Activated T-helper 17 cell treated with anti-CD3 and anti-CD28 coated beads, Interleukin-2, amount 50 U/mL, for 72 hours (primary cell): ENCODE data around the gene SUPT20HL2. TPM values are rescaled to one million over a fixed set of nuclear protein-coding genes. Genes with fewer than 3 reads are reported as not detected.

Experiments
- ATAC-seq: fragments of 150-1000 bp; cut with Tn5 transposase; replicated peaks from 2 replicates; pipeline ENCODE4 v1.10.0; 2021; ENCODE audit warnings: mild to moderate bottlenecking, moderate library complexity
- H3K27ac Mint-ChIP-seq: one replicate; pipeline ENCODE4 v1.8.0; 2022; ENCODE audit warnings: mixed read lengths
- H3K27me3 Mint-ChIP-seq: one replicate; pipeline ENCODE4 v1.8.0; 2022; ENCODE audit warnings: mixed read lengths
- H3K36me3 Mint-ChIP-seq: one replicate; pipeline ENCODE4 v1.8.0; 2022; ENCODE audit warnings: low read depth, mild to moderate bottlenecking, mixed read lengths
- H3K4me1 Mint-ChIP-seq: one replicate; pipeline ENCODE4 v1.8.0; 2022; ENCODE audit warnings: mixed read lengths
- H3K4me3 Mint-ChIP-seq: one replicate; pipeline ENCODE4 v1.8.0; 2022; ENCODE audit warnings: mild to moderate bottlenecking, mixed read lengths
- H3K9me3 Mint-ChIP-seq: one replicate; pipeline ENCODE4 v1.8.0; 2022; ENCODE audit warnings: mixed read lengths
- total RNA-seq, 2 donors: library from RNA; stranded (reverse); gene quantifications; one replicate each; pipeline ENCODE4 v1.2.3, GENCODE V29; 2022

The SUPT20HL2 gene
- total RNA-seq, 2 donors from 2014 or later, result not detected

DNA sequence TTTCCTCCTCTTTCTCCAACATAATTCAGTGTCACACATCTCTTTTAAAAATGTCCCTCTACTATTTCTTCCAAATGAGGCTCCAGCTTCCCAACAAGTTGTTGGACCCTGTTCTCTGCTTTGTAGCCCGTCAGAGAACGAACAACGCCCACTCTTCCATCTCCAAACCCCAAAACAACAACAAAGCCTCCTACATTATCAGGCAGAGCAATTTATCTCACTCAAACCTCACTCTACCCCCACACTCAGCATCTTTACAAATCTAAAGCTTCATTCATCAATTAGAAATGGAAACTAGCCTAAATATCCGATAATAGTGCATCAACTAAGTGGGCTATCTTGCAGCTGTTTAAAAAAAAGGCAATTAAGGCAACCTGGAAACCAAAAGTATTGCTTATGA is 20.5 kb downstream of the SUPT20HL2 start:
- no peak for ATAC-seq
- no peaks in the 10 kb centered on the region for H3K9me3 Mint-ChIP-seq

DNA sequence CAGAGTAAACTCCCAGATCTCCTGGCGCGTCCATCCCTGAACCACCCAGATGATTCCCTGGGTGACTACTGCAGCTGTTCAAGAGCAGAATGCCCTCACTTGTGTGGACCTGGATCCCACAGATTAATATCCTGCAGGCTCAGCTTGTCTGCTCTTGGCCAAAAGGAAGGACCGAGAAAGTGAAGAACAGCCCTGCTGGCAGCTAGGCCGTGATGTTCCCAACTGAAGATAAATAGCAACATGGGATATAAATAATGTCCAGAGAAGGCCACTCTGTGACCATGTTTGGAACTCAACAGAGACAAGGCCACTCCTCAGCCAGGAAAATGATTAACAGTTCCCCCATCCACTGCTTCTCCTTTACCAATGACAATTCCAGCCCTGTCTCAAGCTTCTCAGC is 21.5 kb downstream of the SUPT20HL2 start:
- Mint-ChIP-seq H3K27me3 (peaks cover 3% of the 10 kb centered on the region), H3K27ac (no peak overlapping the region), H3K9me3 (no peaks in the 10 kb centered on the region), H3K36me3 (no peaks in the 10 kb centered on the region), H3K4me1 (no peaks in the 10 kb centered on the region), H3K4me3 (no peak overlapping the region)
- no peak for ATAC-seq

More for the DNA sequence above, 20.5 kb downstream of the SUPT20HL2 start:
- Mint-ChIP-seq H3K27ac (no peak overlapping the region), H3K4me1 (no peaks in the 10 kb centered on the region), H3K4me3 (no peak overlapping the region), H3K36me3 (no peaks in the 10 kb centered on the region), H3K27me3 (peaks cover 3% of the 10 kb centered on the region)

DNA sequence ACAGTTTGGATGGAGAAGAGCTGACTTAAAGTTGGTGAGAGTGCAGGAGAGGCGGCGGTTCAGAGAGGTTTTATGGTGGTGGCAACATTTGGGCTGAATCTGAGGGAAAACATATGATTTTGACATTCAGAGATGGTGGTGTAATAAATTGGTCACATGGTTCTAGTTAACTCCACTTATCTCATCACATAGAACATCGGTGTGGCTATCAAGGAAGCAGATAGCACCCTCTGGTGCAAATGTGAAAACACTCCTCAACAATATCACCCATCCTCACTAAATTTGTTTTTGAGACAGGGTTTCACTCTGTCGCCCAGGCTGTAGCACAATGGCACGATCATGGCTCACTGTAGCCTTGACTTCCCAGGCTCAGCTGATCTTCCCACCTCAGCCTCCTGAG is 28.8 kb downstream of the SUPT20HL2 start:
- H3K9me3 Mint-ChIP-seq, result no peaks in the 10 kb centered on the region
- H3K4me3 Mint-ChIP-seq, result no peak overlapping the region
- H3K27ac Mint-ChIP-seq, result no peak overlapping the region
- no peaks in the 10 kb centered on the region for H3K36me3 Mint-ChIP-seq
- no peaks in the 10 kb centered on the region for H3K4me1 Mint-ChIP-seq
- peaks cover 12% of the 10 kb centered on the region for H3K27me3 Mint-ChIP-seq
- no peak for ATAC-seq

DNA sequence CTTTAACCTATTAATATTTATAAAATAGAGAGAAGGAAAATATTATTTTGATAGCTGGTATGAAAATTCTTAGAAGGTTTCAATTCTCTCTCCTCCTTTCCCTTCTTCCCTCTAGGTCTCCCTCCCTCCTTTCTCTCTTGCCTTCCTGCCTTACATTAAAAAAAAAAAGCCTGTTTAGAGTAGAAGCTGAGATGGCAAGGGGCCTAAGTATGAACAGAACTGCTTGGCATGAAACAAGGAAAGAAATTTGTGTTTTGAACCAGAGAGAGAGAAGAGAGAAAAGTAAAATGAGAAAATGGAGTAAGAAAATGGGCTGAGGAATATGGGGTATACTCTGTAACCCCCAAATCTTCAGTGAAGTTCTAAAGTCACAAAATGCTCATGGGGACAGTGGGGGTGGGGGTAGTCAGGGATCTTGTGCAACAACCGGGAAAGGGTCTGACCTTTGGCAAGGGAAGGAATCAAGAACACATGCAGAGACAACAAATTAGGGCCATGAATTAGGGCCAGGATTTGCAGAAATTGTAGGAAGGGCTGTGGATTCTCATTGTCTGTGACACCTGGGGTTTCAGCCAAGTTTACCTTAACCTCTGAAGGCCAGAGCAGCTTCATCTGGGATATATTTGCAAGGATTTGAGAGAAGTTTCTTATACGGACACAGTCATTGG is 30.6 kb downstream of the SUPT20HL2 start:
- H3K9me3 Mint-ChIP-seq, result no peaks in the 10 kb centered on the region
- ATAC-seq, result no peak
- peaks cover 14% of the 10 kb centered on the region for H3K27me3 Mint-ChIP-seq
- no peak overlapping the region for H3K27ac Mint-ChIP-seq
- no peak overlapping the region for H3K4me3 Mint-ChIP-seq
- H3K4me1 Mint-ChIP-seq, result no peaks in the 10 kb centered on the region
- no peaks in the 10 kb centered on the region for H3K36me3 Mint-ChIP-seq

DNA sequence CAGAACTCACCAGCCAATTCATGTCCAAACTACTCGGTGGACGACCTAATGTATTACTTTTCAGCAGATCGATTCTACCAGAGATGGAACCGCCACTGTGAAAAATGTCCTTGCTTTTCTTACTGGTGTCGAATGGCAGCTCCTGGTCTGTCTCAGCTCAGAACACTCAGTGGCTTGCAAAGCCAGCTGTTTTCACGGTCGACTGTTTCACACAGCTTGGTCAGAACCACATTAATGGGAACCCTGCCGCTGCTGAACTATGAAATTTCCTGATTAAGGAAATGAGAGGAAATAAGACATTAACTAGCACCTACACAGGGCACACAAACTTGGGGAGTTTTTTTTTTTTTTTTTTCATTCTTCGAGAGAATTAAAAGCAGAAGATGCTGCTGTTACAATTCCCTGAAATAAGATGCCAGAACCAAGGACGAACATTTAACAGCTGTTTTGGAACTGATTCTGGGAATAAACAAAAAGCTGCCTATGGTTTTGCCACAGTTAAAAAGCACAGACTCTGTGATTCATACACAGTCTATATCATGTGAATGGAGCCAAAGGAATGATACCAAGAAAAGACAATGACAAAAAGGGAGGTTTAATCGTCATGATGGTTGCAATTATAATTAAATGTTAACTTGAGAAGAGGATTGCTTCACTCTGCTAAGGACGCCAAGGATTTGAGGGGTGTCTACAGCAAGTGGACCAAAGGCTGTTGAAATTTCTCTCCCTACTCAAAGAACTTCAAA is 31.3 kb downstream of the SUPT20HL2 start:
- ATAC-seq, result no peak
- no peak overlapping the region for H3K4me3 Mint-ChIP-seq
- H3K4me1 Mint-ChIP-seq, result no peaks in the 10 kb centered on the region
- no peaks in the 10 kb centered on the region for H3K36me3 Mint-ChIP-seq
- no peaks in the 10 kb centered on the region for H3K9me3 Mint-ChIP-seq
- no peak overlapping the region for H3K27ac Mint-ChIP-seq
- H3K27me3 Mint-ChIP-seq, result peaks cover 14% of the 10 kb centered on the region

DNA sequence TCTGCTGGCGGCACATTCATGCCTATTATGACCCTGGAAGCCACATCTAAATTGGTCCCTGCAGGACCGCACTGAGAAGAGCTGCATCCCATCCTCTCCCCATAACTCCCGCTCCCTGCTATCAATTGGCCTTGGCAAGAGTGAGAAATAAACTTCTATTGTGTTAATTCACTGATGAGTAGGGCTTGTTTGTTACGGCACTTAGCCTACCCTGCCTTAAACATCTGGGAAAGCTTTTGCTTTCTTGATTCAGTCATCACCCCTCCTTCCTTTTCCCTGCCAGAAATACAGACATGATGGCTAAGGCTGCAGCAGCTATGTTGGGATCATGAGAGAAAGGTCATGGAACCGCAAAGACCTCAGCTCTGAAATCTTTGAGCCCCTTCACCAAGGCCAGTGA is 36.5 kb downstream of the SUPT20HL2 start:
- no peak overlapping the region for H3K27ac Mint-ChIP-seq

DNA sequence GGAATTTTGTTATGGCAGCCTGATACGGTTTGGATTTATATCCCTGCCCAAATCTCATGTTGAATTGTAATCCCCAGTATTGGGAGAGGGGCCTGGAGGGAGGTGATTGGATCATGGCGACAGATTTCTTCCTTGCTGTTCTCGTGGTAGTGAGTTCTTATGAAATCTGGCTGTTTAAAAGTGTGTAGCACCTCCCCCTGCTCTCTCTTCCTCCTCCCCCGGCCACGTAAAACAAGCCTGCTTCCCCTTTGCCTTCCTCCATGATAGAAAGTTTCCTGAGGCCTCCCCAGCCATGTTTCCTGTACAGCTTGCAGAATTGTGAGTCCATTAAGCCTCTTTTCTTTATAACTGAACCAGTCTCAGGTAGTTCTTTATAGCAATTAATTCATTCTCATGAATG is 37.9 kb downstream of the SUPT20HL2 start:
- H3K9me3 Mint-ChIP-seq, result no peaks in the 10 kb centered on the region
- H3K27me3 Mint-ChIP-seq, result peaks cover 7% of the 10 kb centered on the region
- H3K4me3 Mint-ChIP-seq, result no peak overlapping the region
- no peaks in the 10 kb centered on the region for H3K36me3 Mint-ChIP-seq
- no peak overlapping the region for H3K27ac Mint-ChIP-seq
- no peaks in the 10 kb centered on the region for H3K4me1 Mint-ChIP-seq
- ATAC-seq, result no peak

More for the DNA sequence above, 36.5 kb downstream of the SUPT20HL2 start:
- Mint-ChIP-seq H3K4me3 (no peak overlapping the region), H3K4me1 (no peaks in the 10 kb centered on the region), H3K36me3 (no peaks in the 10 kb centered on the region), H3K27me3 (peaks cover 7% of the 10 kb centered on the region), H3K9me3 (no peaks in the 10 kb centered on the region)
- no peak for ATAC-seq

DNA sequence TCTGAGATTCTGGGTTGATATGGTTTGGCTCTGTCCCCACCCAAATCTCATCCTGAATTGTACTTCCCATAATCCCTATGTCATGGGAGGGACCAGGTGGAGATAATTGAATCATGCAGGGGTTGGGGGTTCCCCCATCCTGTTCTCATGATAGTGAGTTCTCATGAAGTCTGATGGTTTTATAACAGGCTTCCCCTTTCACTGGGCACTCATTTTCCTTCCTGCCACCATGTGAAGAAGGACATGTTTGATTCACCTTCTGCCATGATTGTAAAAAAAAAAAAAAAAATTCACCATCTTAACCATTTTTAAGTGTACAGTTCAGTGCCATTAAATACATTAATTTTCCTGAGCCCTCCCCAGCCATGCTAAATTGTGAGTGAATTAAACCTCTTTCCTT is 42.6 kb downstream of the SUPT20HL2 start:
- Mint-ChIP-seq H3K4me3 (no peak overlapping the region), H3K4me1 (no peaks in the 10 kb centered on the region), H3K27ac (no peak overlapping the region), H3K9me3 (no peaks in the 10 kb centered on the region), H3K27me3 (no peaks in the 10 kb centered on the region), H3K36me3 (no peaks in the 10 kb centered on the region)
- ATAC-seq, result no peak

DNA sequence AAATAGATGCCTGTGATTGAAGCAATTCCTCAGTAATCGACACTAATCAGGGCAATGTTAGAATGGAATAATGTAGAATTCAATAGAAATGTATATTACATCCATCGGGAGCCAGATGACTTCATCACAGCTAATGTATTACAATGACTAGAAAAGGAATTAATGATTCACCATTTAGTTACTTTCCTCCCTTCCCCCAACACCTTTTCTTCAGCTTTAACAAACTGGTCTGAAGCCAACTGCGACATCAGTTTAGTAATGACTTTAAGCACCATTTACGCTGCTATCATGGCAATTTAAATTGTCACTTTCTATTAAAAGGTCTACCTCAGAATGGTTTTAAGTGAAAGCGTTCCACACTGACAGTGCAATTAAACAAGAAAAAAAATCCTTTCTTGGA is 45.1 kb downstream of the SUPT20HL2 start:
- no peak overlapping the region for H3K4me3 Mint-ChIP-seq
- no peaks in the 10 kb centered on the region for H3K9me3 Mint-ChIP-seq
- no peak for ATAC-seq
- no peaks in the 10 kb centered on the region for H3K27me3 Mint-ChIP-seq
- no peak overlapping the region for H3K27ac Mint-ChIP-seq
- no peaks in the 10 kb centered on the region for H3K36me3 Mint-ChIP-seq
- no peaks in the 10 kb centered on the region for H3K4me1 Mint-ChIP-seq

DNA sequence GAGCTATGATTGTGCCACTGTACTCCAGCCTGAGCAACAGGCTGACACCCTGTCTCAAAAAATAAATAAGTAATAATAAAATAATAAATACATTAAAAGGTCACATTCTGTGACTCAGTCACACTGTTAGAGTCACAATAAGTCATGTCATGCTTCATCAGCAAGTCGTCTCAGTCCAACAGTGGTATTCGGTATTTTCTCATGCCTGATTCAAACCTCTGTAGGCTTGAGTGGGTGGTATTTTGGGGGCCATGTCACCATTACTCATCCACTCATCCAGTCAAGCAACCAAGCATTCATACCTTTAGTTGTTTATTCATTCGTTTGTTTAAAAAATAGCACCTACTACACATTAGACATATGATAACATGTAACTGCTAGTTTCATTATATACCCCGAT is 46.9 kb downstream of the SUPT20HL2 start:
- Mint-ChIP-seq H3K36me3 (no peaks in the 10 kb centered on the region), H3K27me3 (no peaks in the 10 kb centered on the region), H3K27ac (no peak overlapping the region), H3K4me1 (no peaks in the 10 kb centered on the region), H3K4me3 (no peak overlapping the region), H3K9me3 (no peaks in the 10 kb centered on the region)
- peak; percentile 46 for ATAC-seq

DNA sequence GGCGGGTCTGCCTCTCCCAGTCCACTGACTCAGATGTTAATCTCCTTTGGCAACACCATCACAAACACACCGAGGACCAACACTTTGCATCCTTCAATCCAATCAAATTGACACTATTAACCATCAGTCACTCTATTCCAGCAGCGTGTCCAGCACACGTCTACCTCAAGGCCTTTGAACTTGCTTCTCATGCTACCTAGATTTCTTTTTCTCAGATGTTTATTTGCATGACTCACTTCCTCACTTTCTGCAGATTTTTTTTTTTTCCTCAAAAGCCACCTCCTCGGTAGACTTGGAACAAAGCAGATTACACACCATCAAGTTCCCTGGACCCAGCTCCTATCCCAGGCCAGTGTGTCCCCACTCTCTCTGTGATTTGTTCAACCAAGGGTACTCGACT is 49.5 kb downstream of the SUPT20HL2 start:
- Mint-ChIP-seq H3K9me3 (no peaks in the 10 kb centered on the region), H3K4me1 (peaks cover 5% of the 10 kb centered on the region), H3K4me3 (no peak overlapping the region), H3K27me3 (no peaks in the 10 kb centered on the region), H3K27ac (no peak overlapping the region), H3K36me3 (no peaks in the 10 kb centered on the region)
- no peak for ATAC-seq

DNA sequence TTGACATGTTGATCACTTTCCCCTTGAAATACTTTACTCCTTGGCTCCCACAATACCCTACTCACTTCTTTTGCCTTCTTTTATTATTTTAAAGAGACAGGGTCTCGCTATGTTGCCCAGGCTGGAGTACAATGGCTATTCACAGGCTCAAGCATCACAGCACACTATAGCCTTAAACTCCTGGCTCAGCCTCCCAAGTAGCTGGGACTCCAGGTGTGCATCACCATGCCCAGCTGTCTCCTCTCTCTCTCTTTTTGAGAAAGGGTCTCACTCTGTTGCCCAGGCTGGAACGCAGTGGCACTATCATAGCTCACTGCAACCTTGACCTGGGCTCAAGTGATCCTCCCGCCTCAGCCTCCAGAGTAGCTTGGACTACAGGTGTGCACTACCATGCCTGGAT is 51.6 kb downstream of the SUPT20HL2 start:
- Mint-ChIP-seq H3K27me3 (no peaks in the 10 kb centered on the region), H3K9me3 (no peaks in the 10 kb centered on the region), H3K27ac (no peak overlapping the region), H3K36me3 (no peaks in the 10 kb centered on the region), H3K4me1 (peaks cover 5% of the 10 kb centered on the region), H3K4me3 (no peak overlapping the region)
- ATAC-seq, result no peak

Other genes with a start within 250 kb of the SUPT20HL2 start
- gene ZFX, start 164.3 kb downstream of the SUPT20HL2 start, total RNA-seq, result 10 to 100 TPM; 41.0 to 42.9 TPM
- gene SUPT20HL1, start 46.6 kb upstream of the SUPT20HL2 start, total RNA-seq, result 1 to 10 TPM in 1 of 2 donors, under 1 TPM in 1; 0.71 to 1.4 TPM
- gene PDK3, start 151.2 kb upstream of the SUPT20HL2 start, total RNA-seq, result 10 to 100 TPM; 45.1 to 82.3 TPM